Measurements from ENCODE around the gene STAB2. TPM values are rescaled to one million over a fixed set of nuclear protein-coding genes. Genes with fewer than 3 reads are reported as not detected.

Gene STAB2
- total RNA-seq, 4 donors from 2014 or later: under 0.01 to 2.5 (median 0.43) TPM

DNA sequence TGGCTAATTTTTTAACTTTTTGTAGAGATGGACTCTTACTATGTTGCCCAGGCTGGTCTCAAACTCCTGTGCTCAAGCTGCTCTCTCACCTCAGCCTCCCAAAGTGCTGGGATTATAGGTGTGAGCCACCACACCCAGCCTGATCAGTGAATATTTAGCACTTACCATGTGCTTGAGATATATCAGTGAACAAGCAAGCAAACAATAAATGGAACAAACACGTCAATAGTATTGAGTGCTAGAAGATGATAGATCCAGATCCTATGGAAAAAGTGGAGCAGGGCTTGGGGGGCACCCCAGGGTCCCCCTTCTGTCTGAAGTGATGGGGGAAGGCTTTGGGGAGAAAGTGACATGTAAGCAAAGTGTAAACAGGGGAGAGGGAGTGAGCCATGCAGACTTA is 170.2 kb downstream of the STAB2 start:
- no peak for ATAC-seq (ENCODE audit: low FRiP score)
- TF ChIP-seq, protein P1, sequence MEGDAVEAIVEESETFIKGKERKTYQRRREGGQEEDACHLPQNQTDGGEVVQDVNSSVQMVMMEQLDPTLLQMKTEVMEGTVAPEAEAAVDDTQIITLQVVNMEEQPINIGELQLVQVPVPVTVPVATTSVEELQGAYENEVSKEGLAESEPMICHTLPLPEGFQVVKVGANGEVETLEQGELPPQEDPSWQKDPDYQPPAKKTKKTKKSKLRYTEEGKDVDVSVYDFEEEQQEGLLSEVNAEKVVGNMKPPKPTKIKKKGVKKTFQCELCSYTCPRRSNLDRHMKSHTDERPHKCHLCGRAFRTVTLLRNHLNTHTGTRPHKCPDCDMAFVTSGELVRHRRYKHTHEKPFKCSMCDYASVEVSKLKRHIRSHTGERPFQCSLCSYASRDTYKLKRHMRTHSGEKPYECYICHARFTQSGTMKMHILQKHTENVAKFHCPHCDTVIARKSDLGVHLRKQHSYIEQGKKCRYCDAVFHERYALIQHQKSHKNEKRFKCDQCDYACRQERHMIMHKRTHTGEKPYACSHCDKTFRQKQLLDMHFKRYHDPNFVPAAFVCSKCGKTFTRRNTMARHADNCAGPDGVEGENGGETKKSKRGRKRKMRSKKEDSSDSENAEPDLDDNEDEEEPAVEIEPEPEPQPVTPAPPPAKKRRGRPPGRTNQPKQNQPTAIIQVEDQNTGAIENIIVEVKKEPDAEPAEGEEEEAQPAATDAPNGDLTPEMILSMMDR (IDR thresholded peaks at IDR 0.05): no peak
- no peak for DNase-seq (ENCODE audit: low spot score)

DNA sequence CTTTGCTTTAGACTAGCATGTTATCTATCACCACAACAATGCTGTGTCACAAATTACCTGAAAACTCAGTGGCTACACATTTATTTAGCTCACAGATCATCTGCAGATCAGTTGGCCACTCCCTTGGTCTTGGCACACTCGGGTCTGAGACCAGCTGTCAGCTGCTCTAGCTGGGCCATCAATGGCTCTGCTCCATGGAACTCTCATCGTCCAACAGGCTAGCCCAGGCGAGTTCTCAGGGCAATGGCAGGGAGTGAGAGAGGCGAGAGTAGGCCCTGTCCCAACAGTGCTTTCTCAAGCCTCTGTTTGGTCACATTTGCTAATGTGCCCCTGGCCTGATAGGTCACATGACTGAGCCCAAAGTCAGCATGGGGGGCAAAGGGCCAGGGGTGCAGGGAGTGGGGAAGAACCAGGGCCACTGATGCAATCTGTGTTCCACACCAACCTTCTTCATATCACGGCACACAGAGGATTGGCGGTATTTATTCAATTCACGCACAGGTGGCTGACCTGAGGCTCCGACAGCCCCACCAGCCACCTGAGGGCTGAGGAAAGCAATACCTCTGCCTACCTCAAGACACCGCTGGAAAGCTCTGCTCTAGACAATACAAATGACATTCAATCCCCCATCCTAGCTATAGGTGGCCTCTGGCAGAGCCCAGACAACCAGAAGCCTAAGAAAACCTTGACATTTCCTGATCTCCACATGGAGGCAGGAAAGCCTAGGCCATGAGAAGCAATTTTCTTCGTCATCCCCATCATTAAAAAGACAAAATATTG is 171.4 kb downstream of the STAB2 start:
- ATAC-seq (ENCODE audit: low FRiP score) (no peak), DNase-seq (ENCODE audit: low spot score) (no peak)
- TF ChIP-seq, protein P1 (IDR thresholded peaks at IDR 0.05): no peak

DNA sequence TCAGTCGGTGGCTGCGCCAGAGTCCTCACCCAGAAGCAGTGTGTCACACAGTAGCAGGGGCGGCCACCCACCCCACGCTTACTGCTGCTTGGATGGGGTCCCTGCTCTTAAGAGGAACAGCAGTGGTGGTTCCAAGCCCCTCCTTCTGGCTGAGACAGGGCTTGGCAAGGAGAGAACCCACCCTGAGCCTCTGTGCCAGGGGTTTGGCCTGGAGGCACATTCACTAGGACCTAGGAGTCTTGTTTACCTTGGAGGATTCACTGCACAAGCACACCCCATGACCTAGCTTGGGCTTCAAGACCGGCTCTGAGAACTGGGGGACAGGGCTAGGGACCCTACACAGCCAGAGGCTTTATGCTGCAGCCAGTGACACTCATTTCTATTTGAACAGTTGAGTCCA is 175.4 kb downstream of the STAB2 start:
- no peak for ATAC-seq (ENCODE audit: low FRiP score)
- DNase-seq (ENCODE audit: low spot score): no peak
- TF ChIP-seq, protein P1 (IDR thresholded peaks at IDR 0.05): no peak

DNA sequence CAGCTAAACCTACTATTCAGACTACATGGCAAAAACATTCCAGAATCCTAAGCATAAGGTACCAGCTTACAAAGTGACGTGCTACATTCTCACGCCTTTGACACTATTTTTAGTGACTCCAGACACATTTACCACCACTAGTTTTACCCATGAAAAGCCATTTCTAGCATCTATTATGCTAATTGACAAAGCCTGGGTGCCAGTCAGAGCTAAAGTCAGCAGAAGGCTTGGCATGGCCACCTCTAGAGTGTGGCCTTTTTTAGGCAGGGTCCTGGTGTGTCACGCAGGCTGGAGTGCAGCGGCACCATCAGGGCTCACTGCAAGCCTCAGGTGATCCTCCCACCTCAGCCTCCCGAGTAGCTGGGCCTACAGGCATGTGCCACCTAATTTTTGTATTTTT is 178.2 kb downstream of the STAB2 start:
- ATAC-seq (ENCODE audit: low FRiP score) (no peak), DNase-seq (ENCODE audit: low spot score) (no peak)
- TF ChIP-seq, protein P1 (IDR thresholded peaks at IDR 0.05): no peak

DNA sequence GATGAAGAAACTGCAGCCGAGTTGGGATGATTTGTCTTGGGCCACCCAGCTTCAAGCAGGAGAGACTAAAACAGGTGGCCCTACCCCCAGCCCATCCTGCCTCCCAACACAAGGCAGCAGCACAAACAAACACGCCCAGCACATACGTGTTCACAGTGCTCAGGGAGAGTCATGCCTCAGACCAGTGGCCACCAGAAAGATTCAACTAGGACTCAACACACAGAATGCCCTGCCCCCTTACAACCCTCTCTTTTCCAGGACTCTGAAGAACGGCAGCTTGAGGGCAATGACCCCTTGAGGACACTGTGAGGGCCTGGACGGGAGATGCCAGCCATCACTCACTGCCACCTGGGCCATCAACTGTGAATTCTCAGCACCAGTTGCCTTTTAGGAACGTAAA is 179.0 kb downstream of the STAB2 start:
- DNase-seq (ENCODE audit: low spot score): no peak
- no peak for ATAC-seq (ENCODE audit: low FRiP score)
- TF ChIP-seq, protein P1 (IDR thresholded peaks at IDR 0.05): no peak

DNA sequence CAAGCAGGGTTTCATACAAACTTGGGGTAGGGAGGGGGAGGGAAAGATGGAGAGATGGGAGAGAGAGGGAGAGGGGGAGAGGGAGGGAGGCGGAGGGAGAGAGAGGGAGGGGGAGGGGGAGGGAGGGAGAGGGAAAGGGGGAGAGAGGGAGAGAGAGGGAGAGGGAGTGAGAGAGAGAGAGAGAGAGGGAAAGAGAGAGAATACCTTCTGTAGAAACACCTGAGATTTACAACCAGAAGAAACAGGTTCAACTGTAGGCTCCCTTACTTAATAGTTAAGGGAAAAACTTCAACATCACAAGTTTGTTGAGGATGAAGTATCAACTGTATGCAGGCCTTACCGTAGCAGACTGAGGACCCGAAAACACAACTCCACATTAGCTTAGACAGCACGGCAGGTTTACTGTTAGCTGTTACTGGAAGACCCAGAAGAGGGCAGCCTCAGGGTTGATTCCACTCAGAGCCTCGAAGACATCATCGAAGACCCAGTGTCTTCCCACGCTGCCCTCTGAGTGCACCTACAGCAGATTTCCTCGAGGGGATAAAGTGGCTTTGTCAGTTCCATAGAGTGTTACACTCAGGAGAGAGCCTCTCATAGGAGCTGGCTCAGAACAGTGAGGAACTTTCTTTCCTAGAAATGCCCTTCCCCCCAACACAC is 181.5 kb downstream of the STAB2 start:
- DNase-seq (ENCODE audit: low spot score): no peak

More for the DNA sequence above, 181.5 kb downstream of the STAB2 start:
- no peak for ATAC-seq (ENCODE audit: low FRiP score)
- TF ChIP-seq, protein P1 (IDR thresholded peaks at IDR 0.05): no peak
